GM18868 (cell line): Measurements from ENCODE around the gene AMPD3.

Experiments
- ATAC-seq: cut with Tn5 transposase; IDR thresholded peaks from one replicate; pipeline ENCODE4 v1.9.1; 2021; ENCODE audit warnings: mild to moderate bottlenecking, moderate library complexity; ENCODE audit not compliant: unreplicated experiment

Gene AMPD3

GRCh38 chr11:10500757-10501684 is 46.0 kb downstream of the AMPD3 start:
- no peak for ATAC-seq

GRCh38 chr11:10502065-10502680 is 47.1 kb downstream of the AMPD3 start:
- ATAC-seq, result no peak

GRCh38 chr11:10502770-10503169 is 47.7 kb downstream of the AMPD3 start:
- ATAC-seq, result no peak

GRCh38 chr11:10503221-10503620 is 48.2 kb downstream of the AMPD3 start:
- ATAC-seq, result no peak

GRCh38 chr11:10503777-10504480 is 48.9 kb downstream of the AMPD3 start:
- ATAC-seq, result no peak

- no peak for ATAC-seq
Observed at GRCh38 chr11:10504490-10504889, 49.4 kb downstream of the AMPD3 start.

- no peak for ATAC-seq
Observed at GRCh38 chr11:10505278-10506007, 50.4 kb downstream of the AMPD3 start.

GRCh38 chr11:10506008-10506370 is 50.9 kb downstream of the AMPD3 start:
- ATAC-seq, result no peak

- no peak for ATAC-seq
Observed at GRCh38 chr11:10511181-10511621, 56.1 kb downstream of the AMPD3 start.

GRCh38 chr11:10514202-10514601 is 59.1 kb downstream of the AMPD3 start:
- ATAC-seq, result no peak

GRCh38 chr11:10514709-10515108 is 59.6 kb downstream of the AMPD3 start:
- ATAC-seq, result no peak

GRCh38 chr11:10515418-10515817 is 60.4 kb downstream of the AMPD3 start:
- no peak for ATAC-seq

- ATAC-seq, result no peak
Observed at GRCh38 chr11:10518123-10518522, 63.1 kb downstream of the AMPD3 start.

GRCh38 chr11:10518891-10519290 is 63.8 kb downstream of the AMPD3 start:
- ATAC-seq, result no peak

- no peak for ATAC-seq
Observed at GRCh38 chr11:10519630-10520029, 64.6 kb downstream of the AMPD3 start.

- no peak for ATAC-seq
Observed at GRCh38 chr11:10520562-10520961, 65.5 kb downstream of the AMPD3 start.

GRCh38 chr11:10522276-10522675 is 67.2 kb downstream of the AMPD3 start:
- no peak for ATAC-seq

- no peak for ATAC-seq
Observed at GRCh38 chr11:10522921-10523320, 67.9 kb downstream of the AMPD3 start.

- ATAC-seq, result no peak
Observed at GRCh38 chr11:10524471-10524870, 69.4 kb downstream of the AMPD3 start.

- peak; percentile 63 for ATAC-seq
Observed at GRCh38 chr11:10526974-10527918, 72.2 kb downstream of the AMPD3 start.
